Peyer's patch (tissue), 4 donors: ENCODE measurements around the gene CRBN. TPM values are rescaled to one million over a fixed set of nuclear protein-coding genes. Genes with fewer than 3 reads are reported as not detected.
A peak's percentile ranks its signal among the peaks of the same experiment; 100 is the strongest.

ENCODE experiments used
- DNase-seq, 3 donors: peaks; one replicate each; pipeline ENCODE4 v3.0.0-alpha.2; 2017 to 2019
- H3K27ac ChIP-seq, 4 donors: fragments of 200-600 bp; sonication (generic); one replicate each; pipeline ENCODE4 v1.5.1; 2016 to 2019
- H3K27me3 ChIP-seq, 2 donors: fragments of 200-600 bp; sonication (generic); one replicate each; pipeline ENCODE4 v1.5.1; 2019
- H3K36me3 ChIP-seq, 3 donors: fragments of 200-600 bp; sonication (generic); one replicate each; pipeline ENCODE4 v1.5.1; 2016 to 2019
- H3K4me1 ChIP-seq, 4 donors: fragments of 200-600 bp; sonication (generic); one replicate each; pipeline ENCODE4 v1.5.1; 2016 to 2019
- H3K4me3 ChIP-seq, 4 donors: fragments of 200-600 bp; sonication (generic); 1 replicate in 3 of 4; 2 replicates in 1 of 4; pipeline ENCODE4 v1.5.1; 2016 to 2019; ENCODE audit warnings: mild to moderate bottlenecking in 1 of 4
- H3K9me3 ChIP-seq, 4 donors: fragments of 200-600 bp; sonication (generic); one replicate each; pipeline ENCODE4 v1.5.1; 2016 to 2019; ENCODE audit warnings: mild to moderate bottlenecking in 1 of 4
- CTCF ChIP-seq, 6 experiments: fragments of 450-650 bp in 4 of 6; fragments of 200-600 bp in 2 of 6; sonication (generic) in 1 of 6; IDR thresholded peaks; one replicate each; pipeline ENCODE4 v1.5.1; 2017 to 2019; ENCODE audit warnings: antibody characterized with exemption in 6 of 6, mild to moderate bottlenecking in 3 of 6, moderate library complexity in 1 of 6
- POLR2A ChIP-seq, 2 donors: fragments of 450-650 bp; IDR thresholded peaks; one replicate each; pipeline ENCODE4 v1.5.1; 2017; ENCODE audit warnings: antibody characterized with exemption in 2 of 2, mild to moderate bottlenecking in 2 of 2, moderate library complexity in 2 of 2
- total RNA-seq, 4 donors: library from RNA; depleted of rRNA; stranded (reverse); fragments of >200 nt; gene quantifications; one replicate each; pipeline ENCODE4 v1.1.0, GENCODE V29; 2016

The CRBN gene
- total RNA-seq, 4 donors from 2014 or later, result 70.1 to 314 (median 89.7) TPM

DNA sequence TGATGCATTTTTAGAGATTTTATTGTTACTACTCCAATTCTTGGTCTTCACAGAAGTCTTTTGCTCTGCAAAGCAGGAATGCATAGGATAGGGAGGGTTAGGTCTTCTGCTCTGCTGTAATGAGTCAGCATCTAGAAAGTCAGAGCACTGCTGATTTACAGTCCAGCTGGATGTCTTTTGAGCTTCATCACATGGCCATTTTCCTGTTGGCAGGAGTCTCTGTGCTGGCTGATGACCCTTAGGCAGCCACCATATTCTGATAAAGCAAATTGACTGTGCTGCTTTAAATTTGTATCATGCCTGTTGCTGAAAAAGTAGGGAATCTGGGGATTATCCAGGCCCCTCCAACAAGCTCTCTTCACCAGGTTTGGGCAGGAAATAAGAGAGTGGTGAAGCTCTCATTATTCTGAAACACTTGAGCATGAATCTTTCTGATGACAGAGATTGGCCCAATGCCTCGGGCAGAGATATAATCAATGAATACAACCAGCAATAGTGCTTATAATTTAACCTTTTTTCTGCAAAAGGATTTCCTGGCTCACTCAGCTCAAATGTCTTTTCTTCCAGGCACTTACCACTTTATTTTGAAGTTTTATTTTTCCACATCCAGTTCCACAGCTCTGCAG lies 9.7 kb upstream of the CRBN start:
- no peaks in the 10 kb centered on the region for H3K27me3 ChIP-seq
- DNase-seq, result no peak
- no peak overlapping the region for H3K4me3 ChIP-seq
- no peak overlapping the region for H3K27ac ChIP-seq
- H3K4me1 ChIP-seq, result no peaks in the 10 kb centered on the region
- TF ChIP-seq CTCF (IDR thresholded peaks at IDR 0.05), result no peak
- no peak for TF ChIP-seq POLR2A (IDR thresholded peaks at IDR 0.05)
- peaks cover 0 to 5% (median 0%) of the 10 kb centered on the region in 4 donors for H3K9me3 ChIP-seq
- H3K36me3 ChIP-seq, result no peaks in the 10 kb centered on the region

- Histone ChIP-seq H3K4me1 (no peaks in the 10 kb centered on the region), H3K9me3 (peaks cover 0 to 5% (median 0%) of the 10 kb centered on the region in 4 donors), H3K27ac (no peak overlapping the region), H3K27me3 (no peaks in the 10 kb centered on the region), H3K36me3 (no peaks in the 10 kb centered on the region), H3K4me3 (no peak overlapping the region)
- TF ChIP-seq POLR2A (IDR thresholded peaks at IDR 0.05) (no peak), CTCF (IDR thresholded peaks at IDR 0.05) (no peak)
- no peak for DNase-seq
These were observed 5.4 kb upstream of the CRBN start for GRCh38 chr3:3184876-3185275.

DNA sequence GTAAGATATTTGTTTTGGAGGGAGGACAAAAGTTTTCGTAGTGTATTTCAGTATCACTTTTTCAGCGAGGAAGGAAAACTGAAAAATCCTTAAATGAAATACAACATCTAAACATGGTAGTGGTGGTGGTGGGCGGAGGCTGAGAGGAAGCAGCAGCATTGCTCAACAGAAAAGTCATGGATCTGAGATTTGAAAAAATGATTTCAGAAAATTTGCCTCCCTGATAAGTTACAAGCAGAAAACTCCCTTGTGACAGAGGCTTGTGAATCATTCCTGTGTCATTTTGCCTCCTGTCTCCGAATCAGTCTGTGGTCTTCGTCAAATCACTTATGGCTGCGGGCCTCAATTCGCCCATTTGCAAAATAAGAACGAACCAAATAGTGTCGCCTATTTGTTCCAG lies 965 bp upstream of the CRBN start:
- Histone ChIP-seq H3K4me3 (no peak overlapping the region), H3K27ac (no peak overlapping the region), H3K36me3 (peaks cover 0 to 4% (median 0%) of the 10 kb centered on the region in 3 donors), H3K9me3 (no peaks in the 10 kb centered on the region), H3K4me1 (peaks cover 6 to 25% (median 8%) of the 10 kb centered on the region in 4 donors), H3K27me3 (no peaks in the 10 kb centered on the region)
- no peak for DNase-seq
- TF ChIP-seq POLR2A (IDR thresholded peaks at IDR 0.05) (no peak), CTCF (IDR thresholded peaks at IDR 0.05) (no peak)

- no peak for DNase-seq
- no peaks in the 10 kb centered on the region for H3K27me3 ChIP-seq
- peaks cover 6 to 25% (median 8%) of the 10 kb centered on the region in 4 donors for H3K4me1 ChIP-seq
- no peaks in the 10 kb centered on the region for H3K9me3 ChIP-seq
- peak overlapping the region; percentile 31 to 88 (median 76) for H3K27ac ChIP-seq
- H3K4me3 ChIP-seq, result peak overlapping the region; percentile 61 to 100 (median 83)
- H3K36me3 ChIP-seq, result peaks cover 0 to 12% (median 0%) of the 10 kb centered on the region in 3 donors
- no peak for TF ChIP-seq CTCF (IDR thresholded peaks at IDR 0.05)
- no peak for TF ChIP-seq POLR2A (IDR thresholded peaks at IDR 0.05)
These were observed 778 bp downstream of the CRBN start for GRCh38 chr3:3178498-3179328.

- DNase-seq, result no peak
- H3K36me3 ChIP-seq, result peaks cover 0 to 19% (median 0%) of the 10 kb centered on the region in 3 donors
- no peak for TF ChIP-seq POLR2A (IDR thresholded peaks at IDR 0.05)
- TF ChIP-seq CTCF (IDR thresholded peaks at IDR 0.05), result no peak
- peaks cover 6 to 28% (median 8%) of the 10 kb centered on the region in 4 donors for H3K4me1 ChIP-seq
- H3K27me3 ChIP-seq, result no peaks in the 10 kb centered on the region
- no peaks in the 10 kb centered on the region for H3K9me3 ChIP-seq
- peak overlapping the region in 2 of 4 donors; percentile 61 to 100 for H3K4me3 ChIP-seq
- no peak overlapping the region for H3K27ac ChIP-seq
These were observed 1.5 kb downstream of the CRBN start for GRCh38 chr3:3177861-3178497.
